CD4-positive, alpha-beta memory T cell (primary cell): ENCODE results near the gene TRIM59. TPM values are rescaled to one million over a fixed set of nuclear protein-coding genes. Genes with fewer than 3 reads are reported as not detected.

ENCODE experiments used
- CTCF ChIA-PET: fragments of 350-600 bp; sonication (Branson Sonifier 250); formaldehyde crosslinking; loops from one replicate; lab custom pipeline; 2021; ENCODE audit warnings: inconsistent platforms; ENCODE audit not compliant: partially characterized antibody; lab: Charles Lee
- POLR2A ChIA-PET: fragments of 350-600 bp; sonication (Branson Sonifier 250); formaldehyde crosslinking; loops from one replicate; lab custom pipeline; 2021; ENCODE audit not compliant: partially characterized antibody; lab: Charles Lee
- DNase-seq, 5 donors: peaks; one replicate each; pipeline versions ENCODE4 v3.0.0 to v3.0.0-alpha.2; 2020 to 2022; ENCODE audit warnings: mixed read lengths in 1 of 5
- H3K27ac ChIP-seq: one replicate; pipeline ENCODE4 v1.7.0; 2013; ENCODE audit warnings: low read depth, low read length
- H3K27me3 ChIP-seq: 2 replicates; pipeline ENCODE4 v1.7.0; 2013; ENCODE audit warnings: mild to moderate bottlenecking, low read length, moderate library complexity; ENCODE audit not compliant: insufficient read depth
- H3K36me3 ChIP-seq: 2 replicates; pipeline ENCODE4 v1.7.0; 2013; ENCODE audit warnings: mild to moderate bottlenecking, low read length, moderate library complexity; ENCODE audit not compliant: insufficient read depth
- H3K4me1 ChIP-seq: 2 replicates; pipeline ENCODE4 v1.7.0; 2013; ENCODE audit warnings: mild to moderate bottlenecking, low read length, moderate library complexity; ENCODE audit not compliant: insufficient read depth
- H3K4me3 ChIP-seq, 2 donors: one replicate each; pipeline ENCODE4 v1.7.0; 2013; ENCODE audit warnings: low read length in 2 of 2, mild to moderate bottlenecking in 1 of 2
- H3K9me3 ChIP-seq, 2 donors: one replicate each; pipeline ENCODE4 v1.7.0; 2013; ENCODE audit warnings: low read length in 2 of 2, control low read depth in 1 of 2; ENCODE audit not compliant: control insufficient read depth in 1 of 2
- H3K27ac Mint-ChIP-seq, 7 donors: one replicate each; pipeline ENCODE4 v1.8.0; 2020 to 2021; ENCODE audit warnings: mixed read lengths in 7 of 7, mild to moderate bottlenecking in 6 of 7, inconsistent platforms in 3 of 7, moderate library complexity in 3 of 7
- H3K27me3 Mint-ChIP-seq, 2 donors: one replicate each; pipeline ENCODE4 v1.8.0; 2020 to 2021; ENCODE audit warnings: mixed read lengths in 2 of 2
- H3K36me3 Mint-ChIP-seq, 2 donors: one replicate each; pipeline ENCODE4 v1.8.0; 2020 to 2021; ENCODE audit warnings: mixed read lengths in 2 of 2, inconsistent platforms in 1 of 2, mild to moderate bottlenecking in 1 of 2
- H3K4me1 Mint-ChIP-seq, 4 donors: one replicate each; pipeline ENCODE4 v1.8.0; 2020 to 2021; ENCODE audit warnings: mixed read lengths in 4 of 4, mild to moderate bottlenecking in 1 of 4
- H3K4me3 Mint-ChIP-seq, 8 donors: one replicate each; pipeline ENCODE4 v1.8.0; 2020 to 2021; ENCODE audit warnings: mixed read lengths in 8 of 8, mild to moderate bottlenecking in 7 of 8, moderate library complexity in 6 of 8, inconsistent platforms in 3 of 8
- H3K9me3 Mint-ChIP-seq, 8 donors: one replicate each; pipeline ENCODE4 v1.8.0; 2020 to 2021; ENCODE audit warnings: mixed read lengths in 8 of 8, mild to moderate bottlenecking in 5 of 8, inconsistent platforms in 3 of 8, moderate library complexity in 1 of 8
- intact Hi-C: fragments of 100-400 bp; cut with micrococcal nuclease; formaldehyde crosslinking; loops from one replicate; pipeline ENCODE4 v1.15.1; 2023
- polyA plus RNA-seq, 2 donors: library from polyadenylated mRNA; unstranded; fragments of 300-500 nt; fragmentation: Illumina TruSeq; gene quantifications; one replicate each; pipeline ENCODE4 v1.2.3, GENCODE V29; 2021
- total RNA-seq, 2 experiments: library from RNA; stranded (reverse); gene quantifications; one replicate each; pipeline ENCODE4 v1.2.3, GENCODE V29; 2021

The TRIM59 gene
- total and polyA plus RNA-seq, 4 experiments from 2014 or later = 21.6 to 31.5 (median 27.3) TPM

DNA sequence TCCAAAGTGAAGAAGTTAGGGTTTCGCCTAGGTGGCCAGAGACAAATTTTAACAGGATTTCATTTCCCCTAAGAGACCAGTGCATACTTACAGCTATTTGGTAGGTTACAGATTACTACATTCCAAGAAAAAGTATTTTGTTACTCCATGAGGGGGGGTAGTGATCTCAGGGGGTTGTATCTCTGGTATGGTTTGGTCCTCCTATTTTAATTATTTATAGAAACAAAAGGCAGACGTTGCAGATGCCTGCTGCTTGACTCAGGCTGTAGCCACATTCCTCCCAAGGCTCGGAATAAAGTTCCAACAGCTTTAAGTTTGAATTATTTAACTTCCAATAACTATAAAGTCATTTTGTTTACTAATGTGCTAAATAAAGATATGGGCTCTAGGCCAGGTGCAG, 1.3 kb upstream of the TRIM59 start:
- intact Hi-C loops = no loop called here
- no peaks in the 10 kb centered on the region for H3K9me3 ChIP-seq
- Mint-ChIP-seq H3K4me1 (peaks cover 18 to 46% (median 30%) of the 10 kb centered on the region in 4 donors), H3K36me3 (peaks cover 5 to 12% of the 10 kb centered on the region in 2 donors), H3K27ac (peak overlapping the region in 3 of 7 donors; percentile 55 to 96 (median 92)), H3K4me3 (peak overlapping the region in 7 of 8 donors; percentile 93 to 100 (median 97)), H3K27me3 (no peaks in the 10 kb centered on the region), H3K9me3 (no peaks in the 10 kb centered on the region)
- CTCF ChIA-PET = interaction anchor here (1.5 to 2.4 kb wide), 3 partner anchors 35 to 37 kb away, joined by 3 to 23 read pairs (median 4); no protein-coding TSS in a partner anchor
- no peak overlapping the region for H3K4me3 ChIP-seq
- POLR2A ChIA-PET = interaction anchor here (1.1 to 3.5 kb wide), 5 partner anchors 8 to 1649 kb away, joined by 4 to 35 read pairs (median 7); partner anchors contain the start of genes IFT80, KPNA4, MFSD1 and SMC4
- peaks cover 32% of the 10 kb centered on the region for H3K4me1 ChIP-seq
- no peak overlapping the region for H3K27ac ChIP-seq
- H3K36me3 ChIP-seq = no peaks in the 10 kb centered on the region
- DNase-seq = no peak
- no peaks in the 10 kb centered on the region for H3K27me3 ChIP-seq

DNA sequence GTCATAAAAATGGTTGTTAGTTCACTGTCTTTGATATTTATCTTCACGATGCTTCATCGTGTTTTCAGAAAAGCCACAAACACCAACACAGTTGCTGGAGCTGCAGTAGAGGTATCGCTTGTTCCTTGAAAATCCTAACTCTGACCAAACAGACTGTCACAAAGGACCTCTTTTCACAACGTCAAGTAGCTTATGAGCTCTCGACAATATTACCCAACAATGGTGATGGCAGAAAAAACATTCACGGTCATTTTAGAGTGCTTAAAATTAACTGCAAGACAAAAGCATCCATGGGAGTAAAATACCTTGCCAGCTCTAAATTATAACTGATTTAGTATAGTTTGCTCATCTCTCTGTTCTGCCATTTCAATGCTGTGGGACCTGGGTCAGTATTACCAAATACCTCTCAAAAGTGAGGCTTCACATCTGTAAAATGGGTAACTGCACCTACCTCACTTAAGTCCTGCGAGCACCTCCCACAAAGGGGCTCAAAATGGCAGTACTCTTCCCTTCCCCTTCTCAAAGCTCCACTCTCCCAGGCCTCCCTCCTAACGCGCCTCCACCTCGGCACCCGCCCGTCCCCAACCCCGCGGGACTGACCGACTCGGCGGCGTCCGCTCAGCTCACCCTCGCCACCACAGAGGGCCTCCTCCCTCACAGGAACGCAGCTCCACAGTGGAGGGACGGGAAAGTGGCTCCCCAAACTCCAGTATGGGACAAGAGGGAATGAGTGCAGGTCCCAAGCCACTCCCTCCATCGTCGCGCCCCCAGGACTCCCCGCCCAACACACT, 546 bp downstream of the TRIM59 start:
- peaks cover 13 to 16% of the 10 kb centered on the region in 2 donors for H3K36me3 Mint-ChIP-seq
- no peaks in the 10 kb centered on the region for H3K9me3 Mint-ChIP-seq
- peak overlapping the region; percentile 93 to 100 (median 98) for H3K4me3 Mint-ChIP-seq
- peaks cover 23 to 54% (median 38%) of the 10 kb centered on the region in 4 donors for H3K4me1 Mint-ChIP-seq
- Histone ChIP-seq H3K4me1 (peaks cover 42% of the 10 kb centered on the region), H3K27ac (peak overlapping the region; percentile 81), H3K4me3 (peak overlapping the region; percentile 82 to 91), H3K27me3 (no peaks in the 10 kb centered on the region), H3K36me3 (no peaks in the 10 kb centered on the region), H3K9me3 (no peaks in the 10 kb centered on the region)
- ChIA-PET POLR2A (interaction anchor here (1.0 to 3.5 kb wide), 20 partner anchors 9 to 1647 kb away, joined by 3 to 35 read pairs (median 6); partner anchors contain the start of genes IFT80, KPNA4, MFSD1 and PPM1L), CTCF (interaction anchor here (0.8 to 2.6 kb wide), 14 partner anchors 9 to 460 kb away, joined by 3 to 23 read pairs (median 4); partner anchors contain the start of genes IL12A and PPM1L)
- peak overlapping the region; percentile 92 to 99 (median 97) for H3K27ac Mint-ChIP-seq
- intact Hi-C loops = loop anchor here (1.0 to 2.0 kb wide), 4 partner anchors 50 to 772 kb away; partner anchors contain the start of genes IFT80, KPNA4, NMD3 and SMC4
- DNase-seq = no peak
- H3K27me3 Mint-ChIP-seq = no peaks in the 10 kb centered on the region

DNA sequence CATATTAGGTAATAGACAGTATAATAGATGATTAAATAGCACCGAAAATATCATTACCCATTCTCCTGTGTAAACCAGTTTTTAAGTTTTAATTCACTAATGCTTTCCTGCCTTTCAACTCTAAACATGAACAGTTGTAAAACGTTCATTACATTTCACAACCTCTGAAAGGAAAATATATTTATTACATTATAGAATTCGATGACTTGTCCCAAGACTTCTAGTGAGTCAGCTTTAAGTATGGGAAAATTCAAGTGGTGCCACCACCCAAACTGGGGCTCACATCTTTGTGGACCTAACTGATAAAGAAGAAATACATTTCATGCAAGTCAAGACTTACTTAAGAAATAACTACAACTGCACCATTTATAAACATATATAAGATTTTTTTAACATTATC, 2.0 kb downstream of the TRIM59 start:
- no peaks in the 10 kb centered on the region for H3K27me3 Mint-ChIP-seq
- Histone ChIP-seq H3K36me3 (no peaks in the 10 kb centered on the region), H3K4me1 (peaks cover 42% of the 10 kb centered on the region), H3K9me3 (no peaks in the 10 kb centered on the region), H3K27me3 (no peaks in the 10 kb centered on the region), H3K4me3 (no peak overlapping the region), H3K27ac (no peak overlapping the region)
- H3K36me3 Mint-ChIP-seq = peaks cover 13 to 18% of the 10 kb centered on the region in 2 donors
- ChIA-PET POLR2A (interaction anchor here (3.2 kb wide), 1 partner anchor 49 kb away, joined by 35 read pairs; the partner anchor contains the start of genes IFT80 and SMC4), CTCF (interaction anchor here (0.8 to 2.6 kb wide), 3 partner anchors 12 to 32 kb away, joined by 3 to 17 read pairs (median 3); no protein-coding TSS in a partner anchor)
- H3K4me3 Mint-ChIP-seq = peak overlapping the region in 5 of 8 donors; percentile 21 to 96 (median 40)
- peak overlapping the region in 2 of 7 donors; percentile 18 to 57 for H3K27ac Mint-ChIP-seq
- peaks cover 23 to 54% (median 40%) of the 10 kb centered on the region in 4 donors for H3K4me1 Mint-ChIP-seq
- intact Hi-C loops = no loop called here
- no peak for DNase-seq
- no peaks in the 10 kb centered on the region for H3K9me3 Mint-ChIP-seq

DNA sequence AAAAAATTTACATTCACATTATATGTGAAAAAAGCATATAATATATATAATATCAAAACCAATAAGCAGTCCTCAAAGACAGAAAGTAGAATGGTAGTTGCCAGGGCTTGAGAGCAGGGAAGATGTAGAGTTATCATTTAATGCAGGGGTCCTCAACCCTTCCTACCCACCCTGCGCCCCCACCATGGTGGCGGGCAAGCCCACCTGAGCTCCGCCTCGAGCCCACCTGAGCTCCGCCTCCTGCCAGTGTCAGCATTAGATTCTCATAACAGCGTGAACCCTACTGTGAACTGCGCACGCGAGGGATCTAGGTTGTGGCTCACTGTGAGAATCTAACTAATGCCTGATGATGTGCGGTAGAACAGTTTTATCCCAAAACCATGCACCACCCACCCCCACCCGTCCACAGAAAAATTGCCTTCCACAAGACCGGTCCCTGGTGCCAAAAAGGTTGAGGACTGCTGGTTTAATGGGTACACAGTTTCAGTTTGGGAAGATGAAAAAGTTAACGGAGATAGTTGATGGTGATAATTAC, 3.0 kb downstream of the TRIM59 start:
- H3K27ac ChIP-seq = no peak overlapping the region
- ChIA-PET POLR2A (interaction anchor here (1.8 kb wide), 1 partner anchor 10 kb away, joined by 6 read pairs; no protein-coding TSS in a partner anchor), CTCF (interaction anchor here (1.3 kb wide), 2 partner anchors 31 to 33 kb away, joined by 3 to 4 read pairs; no protein-coding TSS in a partner anchor)
- no peaks in the 10 kb centered on the region for H3K36me3 ChIP-seq
- H3K27me3 Mint-ChIP-seq = no peaks in the 10 kb centered on the region
- peak overlapping the region in 6 of 8 donors; percentile 2 to 81 (median 64) for H3K4me3 Mint-ChIP-seq
- H3K27ac Mint-ChIP-seq = peak overlapping the region in 1 of 7 donors; percentile 12
- H3K4me3 ChIP-seq = no peak overlapping the region
- peaks cover 24 to 61% (median 43%) of the 10 kb centered on the region in 4 donors for H3K4me1 Mint-ChIP-seq
- H3K9me3 Mint-ChIP-seq = no peaks in the 10 kb centered on the region
- peaks cover 42% of the 10 kb centered on the region for H3K4me1 ChIP-seq
- no peaks in the 10 kb centered on the region for H3K9me3 ChIP-seq
- intact Hi-C loops = no loop called here
- H3K27me3 ChIP-seq = no peaks in the 10 kb centered on the region
- no peak for DNase-seq
- H3K36me3 Mint-ChIP-seq = peaks cover 13 to 23% of the 10 kb centered on the region in 2 donors

DNA sequence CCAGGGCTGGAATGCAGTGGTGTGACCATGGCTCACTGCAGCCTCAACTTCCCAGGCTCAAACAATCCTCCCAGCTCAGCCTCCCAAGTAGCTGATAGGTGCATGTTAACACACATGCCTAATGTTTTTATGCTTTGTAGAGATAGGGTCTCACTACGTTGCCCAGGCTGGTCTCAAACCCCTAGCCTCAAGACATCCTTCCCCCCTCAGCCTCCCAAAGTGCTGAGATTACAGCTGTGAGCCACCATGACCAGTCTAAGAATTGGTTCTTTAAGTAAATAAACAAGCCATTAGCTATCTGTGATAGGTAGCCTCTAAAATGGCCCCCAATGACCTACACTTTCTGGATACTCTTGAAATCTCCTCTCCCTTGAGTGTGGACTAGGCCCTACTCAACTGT, 3.7 kb downstream of the TRIM59 start:
- peaks cover 16 to 25% of the 10 kb centered on the region in 2 donors for H3K36me3 Mint-ChIP-seq
- H3K9me3 Mint-ChIP-seq = no peaks in the 10 kb centered on the region
- Histone ChIP-seq H3K9me3 (no peaks in the 10 kb centered on the region), H3K4me3 (no peak overlapping the region), H3K4me1 (peaks cover 47% of the 10 kb centered on the region), H3K36me3 (no peaks in the 10 kb centered on the region), H3K27me3 (no peaks in the 10 kb centered on the region), H3K27ac (no peak overlapping the region)
- peaks cover 24 to 65% (median 44%) of the 10 kb centered on the region in 4 donors for H3K4me1 Mint-ChIP-seq
- intact Hi-C loops = no loop called here
- peak overlapping the region in 4 of 7 donors; percentile 3 to 60 (median 15) for H3K27ac Mint-ChIP-seq
- peak overlapping the region in 4 of 8 donors; percentile 7 to 43 (median 25) for H3K4me3 Mint-ChIP-seq
- DNase-seq = no peak
- H3K27me3 Mint-ChIP-seq = no peaks in the 10 kb centered on the region
- ChIA-PET CTCF (interaction anchor here (1.3 kb wide), 1 partner anchor 32 kb away, joined by 4 read pairs; no protein-coding TSS in a partner anchor), POLR2A (interaction anchor here (1.8 kb wide), 1 partner anchor 9 kb away, joined by 6 read pairs; no protein-coding TSS in a partner anchor)

GRCh38 chr3:160444411-160444810, 5.2 kb downstream of the TRIM59 start:
- Histone ChIP-seq H3K4me3 (no peak overlapping the region), H3K36me3 (no peaks in the 10 kb centered on the region), H3K9me3 (no peaks in the 10 kb centered on the region), H3K27ac (no peak overlapping the region), H3K4me1 (peaks cover 42% of the 10 kb centered on the region), H3K27me3 (no peaks in the 10 kb centered on the region)
- intact Hi-C loops = no loop called here
- DNase-seq = no peak
- H3K27me3 Mint-ChIP-seq = no peaks in the 10 kb centered on the region
- peak overlapping the region in 3 of 7 donors; percentile 3 to 72 (median 33) for H3K27ac Mint-ChIP-seq
- no peaks in the 10 kb centered on the region for H3K9me3 Mint-ChIP-seq
- H3K36me3 Mint-ChIP-seq = peaks cover 21 to 30% of the 10 kb centered on the region in 2 donors
- POLR2A ChIA-PET = no interaction called here
- CTCF ChIA-PET = interaction anchor here (0.9 kb wide), 1 partner anchor 9 kb away, joined by 3 read pairs; no protein-coding TSS in a partner anchor
- H3K4me3 Mint-ChIP-seq = peak overlapping the region in 1 of 8 donors; percentile 27
- peaks cover 30 to 65% (median 45%) of the 10 kb centered on the region in 4 donors for H3K4me1 Mint-ChIP-seq
